ENCODE measurements around the gene SCAI.
"Not testable (repeated sequence)": the region's sequence is repeated elsewhere in the genome, so short reads cannot be mapped to it uniquely, and the experiment has no call there.

The SCAI gene

DNA sequence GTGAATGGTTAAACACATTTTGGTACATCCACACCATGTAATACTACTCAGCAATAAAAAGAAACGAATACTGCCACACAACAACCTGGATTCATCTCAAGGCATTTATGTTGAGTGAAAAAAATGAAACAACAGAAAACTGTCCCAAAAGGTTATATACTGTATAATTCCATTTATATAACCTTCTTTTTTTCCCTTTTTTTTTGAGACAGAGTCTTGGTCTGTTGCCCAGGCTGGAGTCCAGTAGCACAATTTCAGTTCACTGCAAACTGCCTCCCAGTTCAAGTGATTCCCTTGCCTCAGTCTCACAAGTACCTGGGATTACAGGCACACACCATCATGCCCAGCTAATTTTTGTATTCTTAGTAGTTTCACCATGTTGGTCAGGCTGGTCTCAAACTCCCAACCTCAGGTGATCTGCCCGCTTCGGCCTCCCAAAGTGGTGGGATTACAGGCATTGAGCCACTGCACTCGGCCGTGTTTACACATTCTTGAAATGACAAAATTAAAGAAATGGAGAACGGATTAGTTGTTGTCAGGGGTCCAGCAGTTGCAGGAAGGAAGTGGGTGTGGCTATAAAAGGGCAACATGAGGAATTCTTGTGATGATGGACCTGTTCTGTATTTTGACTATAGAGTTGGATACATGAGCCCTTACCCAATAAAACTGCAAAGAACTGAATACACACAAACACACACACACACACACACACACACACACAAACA, 28.9 kb upstream of the SCAI start:
- Histone ChIP-seq H3K9ac (ENCODE audit: low read length) (no peak overlapping the region), H3K4me3 (ENCODE audit: low read length) (peak overlapping the region; percentile 14), H3K4me1 (ENCODE audit: control insufficient read depth, insufficient read depth, low read length) (peaks cover 23% of the 10 kb centered on the region), H3K9me3 (ENCODE audit: control insufficient read depth, low read length) (no peaks in the 10 kb centered on the region), H3K36me3 (ENCODE audit: control insufficient read depth, insufficient read depth, low read length, severe bottlenecking) (peaks cover 20% of the 10 kb centered on the region), H3K27me3 (replicated peaks; ENCODE audit: control insufficient read depth, insufficient read depth, low read length) (no peaks in the 10 kb centered on the region)
- DNase-seq (ENCODE audit: low read depth), result peak; percentile 33

- no peaks in the 10 kb centered on the region for H3K27me3 ChIP-seq (replicated peaks; ENCODE audit: control insufficient read depth, insufficient read depth, low read length)
- peaks cover 26% of the 10 kb centered on the region for H3K4me1 ChIP-seq (ENCODE audit: control insufficient read depth, insufficient read depth, low read length)
- peaks cover 20% of the 10 kb centered on the region for H3K36me3 ChIP-seq (ENCODE audit: control insufficient read depth, insufficient read depth, low read length, severe bottlenecking)
- DNase-seq (ENCODE audit: low read depth), result no peak
- H3K9me3 ChIP-seq (ENCODE audit: control insufficient read depth, low read length), result no peaks in the 10 kb centered on the region
- no peak overlapping the region for H3K9ac ChIP-seq (ENCODE audit: low read length)
- H3K4me3 ChIP-seq (ENCODE audit: low read length), result no peak overlapping the region
Measured at GRCh38 chr9:125169895-125170294, 26.6 kb upstream of the SCAI start.

DNA sequence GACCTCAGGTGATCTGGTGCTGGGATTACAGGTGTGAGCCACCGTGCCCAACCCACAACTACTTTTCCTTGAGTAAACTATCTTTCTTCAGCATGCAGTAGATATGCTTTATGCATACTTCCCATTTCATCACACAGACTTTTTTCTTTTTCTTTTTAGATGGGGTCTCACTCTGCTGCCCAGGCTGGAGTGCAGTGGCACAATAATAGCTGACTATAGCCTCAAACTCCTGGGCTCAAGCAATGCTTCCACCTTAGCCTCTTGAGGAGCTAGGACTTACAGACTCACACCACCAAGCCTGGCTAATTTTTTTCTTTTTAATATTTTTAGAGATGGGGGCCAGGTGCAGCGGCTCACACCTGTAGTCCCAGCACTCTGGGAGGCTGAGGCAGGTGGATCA, 23.4 kb upstream of the SCAI start:
- peaks cover 28% of the 10 kb centered on the region for H3K4me1 ChIP-seq (ENCODE audit: control insufficient read depth, insufficient read depth, low read length)
- no peak for DNase-seq (ENCODE audit: low read depth)

DNA sequence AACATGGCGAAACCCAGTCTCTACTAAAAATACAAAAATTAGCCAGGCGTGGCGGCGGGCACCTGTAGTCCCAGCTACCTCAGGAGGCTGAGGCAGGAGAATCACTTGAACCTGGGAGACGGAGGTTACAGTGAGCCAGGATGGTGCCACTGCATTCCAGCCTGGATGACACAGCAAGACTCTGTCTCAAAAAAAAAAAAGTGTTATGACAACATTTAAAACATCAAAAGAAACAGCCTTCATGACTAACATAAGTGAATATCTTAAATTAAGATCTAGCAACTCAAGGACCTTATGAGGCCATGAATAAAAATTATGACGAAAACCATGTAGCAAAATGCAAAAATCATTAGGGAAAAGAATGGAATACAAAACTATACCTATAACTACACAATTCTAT, 19.6 kb upstream of the SCAI start:
- H3K9ac ChIP-seq (ENCODE audit: low read length); H3K9me3 ChIP-seq (ENCODE audit: control insufficient read depth, low read length); H3K4me3 ChIP-seq (ENCODE audit: low read length); DNase-seq (ENCODE audit: low read depth); H3K27me3 ChIP-seq (replicated peaks; ENCODE audit: control insufficient read depth, insufficient read depth, low read length); H3K36me3 ChIP-seq (ENCODE audit: control insufficient read depth, insufficient read depth, low read length, severe bottlenecking): not testable (repeated sequence)
- peaks cover 46% of the 10 kb centered on the region for H3K4me1 ChIP-seq (ENCODE audit: control insufficient read depth, insufficient read depth, low read length)

More for the DNA sequence above, 23.4 kb upstream of the SCAI start:
- Histone ChIP-seq H3K9ac (ENCODE audit: low read length) (peak overlapping the region; percentile 39), H3K27me3 (replicated peaks; ENCODE audit: control insufficient read depth, insufficient read depth, low read length) (no peaks in the 10 kb centered on the region), H3K9me3 (ENCODE audit: control insufficient read depth, low read length) (no peaks in the 10 kb centered on the region), H3K4me3 (ENCODE audit: low read length) (no peak overlapping the region), H3K36me3 (ENCODE audit: control insufficient read depth, insufficient read depth, low read length, severe bottlenecking) (peaks cover 12% of the 10 kb centered on the region)

DNA sequence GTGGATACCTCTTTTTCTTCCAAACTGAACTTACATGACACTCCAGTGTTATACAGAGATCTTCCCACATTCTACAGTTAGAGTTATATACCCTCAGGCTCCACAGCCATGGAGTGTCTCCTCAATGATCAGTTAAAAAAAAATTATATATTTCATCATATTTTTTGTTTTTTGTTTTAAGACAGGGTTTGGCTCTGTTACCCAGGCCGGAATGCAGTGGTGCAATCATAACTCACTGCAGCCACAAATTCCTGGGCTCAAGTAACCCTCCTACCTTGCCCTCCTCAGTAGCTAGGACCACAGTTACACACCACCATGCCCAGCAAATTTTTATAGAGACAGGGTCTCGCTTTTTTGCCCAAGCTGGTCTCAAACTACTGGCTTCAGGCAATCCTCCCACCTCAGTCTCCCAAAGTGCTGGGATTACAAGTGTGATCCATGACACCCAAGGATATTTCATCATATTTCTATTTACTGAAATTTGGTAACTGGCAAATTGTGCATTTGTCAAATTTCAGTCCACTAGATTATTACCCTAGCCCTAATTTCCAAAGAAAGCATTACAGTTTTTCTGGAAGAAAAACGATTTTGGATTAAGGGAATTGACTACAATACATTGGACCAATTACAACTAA, 18.1 kb upstream of the SCAI start:
- Histone ChIP-seq H3K36me3 (ENCODE audit: control insufficient read depth, insufficient read depth, low read length, severe bottlenecking) (peaks cover 13% of the 10 kb centered on the region), H3K9me3 (ENCODE audit: control insufficient read depth, low read length) (no peaks in the 10 kb centered on the region), H3K4me3 (ENCODE audit: low read length) (peak overlapping the region; percentile 63), H3K9ac (ENCODE audit: low read length) (peak overlapping the region; percentile 84), H3K27me3 (replicated peaks; ENCODE audit: control insufficient read depth, insufficient read depth, low read length) (no peaks in the 10 kb centered on the region), H3K4me1 (ENCODE audit: control insufficient read depth, insufficient read depth, low read length) (peaks cover 41% of the 10 kb centered on the region)
- DNase-seq (ENCODE audit: low read depth), result peak; percentile 91

- Histone ChIP-seq H3K36me3 (ENCODE audit: control insufficient read depth, insufficient read depth, low read length, severe bottlenecking) (peaks cover 13% of the 10 kb centered on the region), H3K4me3 (ENCODE audit: low read length) (peak overlapping the region; percentile 63), H3K4me1 (ENCODE audit: control insufficient read depth, insufficient read depth, low read length) (peaks cover 35% of the 10 kb centered on the region), H3K9ac (ENCODE audit: low read length) (peak overlapping the region; percentile 84), H3K9me3 (ENCODE audit: control insufficient read depth, low read length) (no peaks in the 10 kb centered on the region), H3K27me3 (replicated peaks; ENCODE audit: control insufficient read depth, insufficient read depth, low read length) (no peaks in the 10 kb centered on the region)
- no peak for DNase-seq (ENCODE audit: low read depth)
Measured at GRCh38 chr9:125160750-125161149, 17.4 kb upstream of the SCAI start.

DNA sequence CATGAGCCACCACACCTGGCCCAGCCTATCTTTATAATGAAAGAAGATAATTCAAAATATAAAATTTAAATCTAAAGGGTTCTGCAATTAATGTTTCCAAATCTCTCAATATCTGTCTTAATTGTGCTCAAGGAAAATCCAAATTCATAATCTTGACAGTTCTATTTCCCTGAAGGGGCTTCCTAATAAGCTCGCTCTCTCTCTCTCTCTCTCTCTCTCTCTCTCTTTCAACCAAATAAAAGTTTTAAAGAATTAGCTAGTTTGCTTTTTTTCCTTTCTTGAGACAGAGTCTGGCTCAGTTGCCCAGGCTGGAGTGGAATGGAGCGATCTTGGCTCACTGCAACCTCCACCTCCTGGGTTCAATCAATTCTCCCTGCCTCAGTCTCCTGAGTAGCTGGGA, 13.2 kb upstream of the SCAI start:
- Histone ChIP-seq H3K4me3 (ENCODE audit: low read length) (no peak overlapping the region), H3K9ac (ENCODE audit: low read length) (no peak overlapping the region), H3K27me3 (replicated peaks; ENCODE audit: control insufficient read depth, insufficient read depth, low read length) (no peaks in the 10 kb centered on the region), H3K4me1 (ENCODE audit: control insufficient read depth, insufficient read depth, low read length) (peaks cover 17% of the 10 kb centered on the region), H3K9me3 (ENCODE audit: control insufficient read depth, low read length) (no peaks in the 10 kb centered on the region), H3K36me3 (ENCODE audit: control insufficient read depth, insufficient read depth, low read length, severe bottlenecking) (peaks cover 44% of the 10 kb centered on the region)
- no peak for DNase-seq (ENCODE audit: low read depth)

DNA sequence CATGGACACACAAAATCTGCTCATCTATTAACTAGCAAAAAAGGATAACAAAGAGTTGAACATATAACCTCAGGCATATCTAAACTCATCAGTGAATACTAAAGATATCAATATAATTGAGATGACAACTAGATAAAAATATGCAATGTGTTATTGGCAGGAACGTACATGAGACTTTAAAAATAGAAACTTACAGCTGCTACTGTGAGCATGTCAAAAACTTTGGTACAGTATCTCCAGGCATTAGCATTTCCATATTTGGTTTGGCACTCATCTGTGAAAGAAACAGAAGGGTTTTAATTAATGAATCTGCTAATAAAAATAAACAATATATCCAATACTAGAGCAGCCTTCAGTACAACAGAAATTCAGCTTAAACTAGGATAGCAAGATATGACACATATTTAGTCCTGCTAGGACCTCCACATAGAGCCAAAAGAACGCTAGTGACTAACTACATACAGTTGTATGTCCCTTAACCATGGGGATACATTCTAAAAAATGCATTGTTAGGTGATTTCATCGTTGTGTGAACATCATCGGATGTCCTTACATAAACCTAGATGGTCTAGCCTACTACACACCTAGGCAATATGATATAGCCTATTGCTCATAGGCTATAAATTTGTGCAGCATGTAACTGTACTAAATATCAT, 10.5 kb upstream of the SCAI start:
- Histone ChIP-seq H3K4me3 (ENCODE audit: low read length) (no peak overlapping the region), H3K27me3 (replicated peaks; ENCODE audit: control insufficient read depth, insufficient read depth, low read length) (no peaks in the 10 kb centered on the region), H3K4me1 (ENCODE audit: control insufficient read depth, insufficient read depth, low read length) (no peaks in the 10 kb centered on the region), H3K9ac (ENCODE audit: low read length) (no peak overlapping the region), H3K9me3 (ENCODE audit: control insufficient read depth, low read length) (no peaks in the 10 kb centered on the region), H3K36me3 (ENCODE audit: control insufficient read depth, insufficient read depth, low read length, severe bottlenecking) (peaks cover 70% of the 10 kb centered on the region)
- no peak for DNase-seq (ENCODE audit: low read depth)

DNA sequence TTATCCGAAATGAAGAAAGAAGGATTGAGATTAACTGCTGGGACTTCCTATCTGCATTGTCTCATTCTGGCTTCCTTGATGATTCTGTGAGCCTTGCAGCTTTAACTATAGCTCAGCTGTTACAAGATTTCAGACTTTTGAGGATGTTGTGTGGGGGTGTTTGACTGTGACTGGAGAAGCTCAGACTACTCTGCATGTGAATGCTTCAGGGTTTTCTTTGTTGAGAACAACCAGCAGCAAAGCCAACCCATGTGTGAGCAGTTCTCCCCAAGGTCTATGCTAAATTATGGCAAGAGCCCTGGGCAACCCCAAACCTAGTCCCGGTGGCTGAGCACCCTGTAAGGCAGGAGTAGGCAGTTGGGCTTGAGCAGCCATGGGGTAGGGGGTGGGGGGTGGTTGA, 8.4 kb upstream of the SCAI start:
- H3K4me3 ChIP-seq (ENCODE audit: low read length), result no peak overlapping the region
- peaks cover 3% of the 10 kb centered on the region for H3K4me1 ChIP-seq (ENCODE audit: control insufficient read depth, insufficient read depth, low read length)
- H3K9ac ChIP-seq (ENCODE audit: low read length), result no peak overlapping the region
- H3K9me3 ChIP-seq (ENCODE audit: control insufficient read depth, low read length), result no peaks in the 10 kb centered on the region
- peaks cover 62% of the 10 kb centered on the region for H3K36me3 ChIP-seq (ENCODE audit: control insufficient read depth, insufficient read depth, low read length, severe bottlenecking)
- no peaks in the 10 kb centered on the region for H3K27me3 ChIP-seq (replicated peaks; ENCODE audit: control insufficient read depth, insufficient read depth, low read length)
- DNase-seq (ENCODE audit: low read depth), result no peak

DNA sequence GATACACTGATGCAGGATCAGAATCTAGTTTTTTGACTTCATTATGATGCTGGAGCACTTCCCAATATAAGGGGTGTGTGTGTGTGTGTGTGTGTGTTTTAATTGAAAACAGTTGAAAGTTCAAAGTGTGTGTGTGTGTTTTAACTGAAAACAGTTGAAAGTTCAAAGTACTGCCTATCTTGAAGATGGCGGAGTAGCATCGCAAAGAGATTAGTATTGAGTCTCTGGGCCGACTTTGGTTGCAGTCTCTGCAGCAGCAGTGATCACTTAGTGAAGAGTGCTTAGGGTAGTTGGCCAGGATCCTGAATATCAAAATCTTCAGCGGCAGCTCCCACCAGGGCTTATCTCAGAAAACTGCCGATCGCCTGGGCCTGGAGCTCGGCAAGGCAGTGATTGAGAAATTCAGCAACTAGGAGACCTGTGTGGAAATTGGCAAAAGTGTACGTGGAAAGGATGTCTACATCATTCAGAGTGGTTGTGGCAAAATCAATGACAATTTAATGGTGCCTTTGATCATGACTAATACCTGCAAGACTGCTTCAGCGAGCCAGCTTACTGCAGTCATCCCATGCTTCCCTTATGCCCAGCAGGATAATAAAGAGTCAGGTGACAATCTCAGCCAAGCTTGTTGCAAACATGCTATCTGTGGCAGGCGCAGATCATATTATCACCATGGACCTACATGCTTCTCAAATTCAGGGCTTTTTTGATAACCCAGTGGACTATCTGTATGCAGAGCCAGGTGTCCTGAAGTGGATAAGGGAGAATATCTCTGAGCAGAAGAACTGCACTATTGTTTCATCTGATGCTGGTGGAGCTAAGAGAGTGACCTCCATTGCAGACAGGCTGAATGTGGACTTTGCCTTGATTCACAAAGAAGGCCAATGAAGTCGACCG, 7.3 kb upstream of the SCAI start:
- no peak overlapping the region for H3K9ac ChIP-seq (ENCODE audit: low read length)
- H3K4me3 ChIP-seq (ENCODE audit: low read length), result no peak overlapping the region
- no peaks in the 10 kb centered on the region for H3K27me3 ChIP-seq (replicated peaks; ENCODE audit: control insufficient read depth, insufficient read depth, low read length)
- no peaks in the 10 kb centered on the region for H3K9me3 ChIP-seq (ENCODE audit: control insufficient read depth, low read length)
- peaks cover 62% of the 10 kb centered on the region for H3K36me3 ChIP-seq (ENCODE audit: control insufficient read depth, insufficient read depth, low read length, severe bottlenecking)
- no peak for DNase-seq (ENCODE audit: low read depth)
- H3K4me1 ChIP-seq (ENCODE audit: control insufficient read depth, insufficient read depth, low read length), result peaks cover 13% of the 10 kb centered on the region

All from adipocyte (in vitro differentiated cells).